HG02885 (cell line): Measurements from ENCODE around the gene INPP4A.

Experiments used
- ATAC-seq: cut with Tn5 transposase; IDR thresholded peaks from one replicate; pipeline ENCODE4 v1.9.1; 2021; ENCODE audit warnings: mild to moderate bottlenecking; ENCODE audit not compliant: unreplicated experiment, poor library complexity

The INPP4A gene

DNA sequence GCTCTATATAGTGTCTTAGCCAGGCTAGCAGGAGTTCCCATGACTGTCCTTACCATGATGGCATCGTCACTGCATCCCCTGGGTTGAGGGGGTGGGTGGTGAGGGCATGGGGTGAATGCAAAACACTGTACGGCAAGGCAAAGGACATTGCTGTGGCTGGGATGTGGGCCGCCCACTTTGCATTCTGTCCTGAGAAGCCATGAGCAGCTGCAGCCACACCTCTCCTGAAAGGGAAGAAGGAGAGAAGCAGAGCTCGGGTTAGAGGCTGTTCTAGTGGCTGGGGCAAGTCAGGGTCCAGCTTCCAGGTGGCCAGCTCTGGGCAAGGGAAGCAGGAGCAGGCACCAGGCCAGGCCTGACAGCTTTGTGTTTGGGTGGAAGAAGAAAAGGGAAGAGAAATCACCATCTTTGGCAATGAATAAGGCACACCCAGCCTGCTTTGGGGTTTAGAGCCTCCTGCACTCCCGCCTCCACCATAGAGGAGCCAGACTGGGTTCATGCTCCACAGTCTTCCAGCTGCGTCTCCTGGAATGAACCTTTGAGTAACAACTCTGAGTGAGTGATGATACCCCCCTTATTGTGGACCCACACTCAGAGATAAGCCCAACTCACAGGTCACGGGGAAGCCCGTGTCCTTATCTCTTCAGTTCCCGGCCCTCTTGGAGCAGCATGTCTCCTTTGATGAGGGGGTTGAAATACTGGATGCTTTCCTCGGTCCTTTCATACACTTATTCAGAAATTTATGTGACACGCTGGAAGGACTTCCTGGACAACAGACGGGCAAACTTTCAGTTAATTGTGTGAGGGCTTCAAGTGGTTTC, 63.4 kb downstream of the INPP4A start:
- ATAC-seq: peak; percentile 59

DNA sequence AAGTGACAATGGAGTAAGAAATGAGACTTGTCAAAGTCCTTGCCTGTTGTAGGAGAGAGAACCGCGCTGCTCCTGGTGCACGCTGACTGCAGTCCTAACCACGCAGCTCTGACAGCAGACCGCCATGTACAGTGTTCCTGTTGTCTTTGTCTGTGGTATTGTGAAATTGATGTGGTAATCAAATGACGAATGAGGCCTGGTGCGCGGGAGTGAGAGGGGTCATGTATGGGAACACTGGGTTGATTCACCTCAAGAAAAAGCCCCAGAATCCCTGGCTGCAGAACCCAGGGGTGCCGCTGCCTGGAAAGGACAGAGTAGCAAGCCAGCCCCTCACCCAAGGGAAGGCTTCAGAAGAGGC, 64.0 kb downstream of the INPP4A start:
- ATAC-seq: no peak

DNA sequence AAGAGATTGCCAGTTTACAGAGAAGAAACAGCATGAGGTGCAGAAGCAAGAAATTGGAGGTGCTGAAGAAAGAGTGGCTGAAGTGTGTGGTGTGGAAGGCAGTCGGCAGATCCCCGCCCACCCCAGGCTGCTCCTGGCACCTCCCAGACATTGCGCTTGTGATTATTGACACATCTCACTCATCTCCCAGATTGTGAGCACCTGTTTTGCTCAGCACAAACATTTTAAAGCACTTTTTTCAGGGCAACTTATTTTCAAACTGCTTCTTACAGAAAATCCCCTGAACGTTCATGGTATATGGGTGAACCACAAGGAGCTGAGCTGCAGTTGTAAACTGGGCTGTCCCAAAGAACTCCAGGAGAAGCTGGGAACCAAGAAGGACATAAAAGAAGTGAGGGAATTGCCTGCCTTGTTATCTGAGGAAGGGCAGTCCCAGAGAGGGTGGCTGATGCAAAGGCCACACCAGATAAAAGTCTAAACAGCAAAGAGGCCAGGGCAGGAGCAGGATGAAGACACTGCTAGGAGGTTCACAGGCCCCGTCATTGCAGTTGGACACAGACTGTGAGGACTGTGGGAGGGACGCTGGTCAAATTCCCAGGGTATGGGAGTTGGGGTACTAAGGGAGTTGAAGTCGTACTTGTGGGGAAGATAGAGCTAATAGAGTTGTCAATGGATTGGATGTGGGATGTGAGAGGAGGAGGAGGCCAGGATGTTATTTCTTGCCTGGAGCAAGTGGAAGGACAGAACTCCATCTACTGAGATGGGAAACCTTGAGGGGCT, 65.1 kb downstream of the INPP4A start:
- ATAC-seq: no peak

DNA sequence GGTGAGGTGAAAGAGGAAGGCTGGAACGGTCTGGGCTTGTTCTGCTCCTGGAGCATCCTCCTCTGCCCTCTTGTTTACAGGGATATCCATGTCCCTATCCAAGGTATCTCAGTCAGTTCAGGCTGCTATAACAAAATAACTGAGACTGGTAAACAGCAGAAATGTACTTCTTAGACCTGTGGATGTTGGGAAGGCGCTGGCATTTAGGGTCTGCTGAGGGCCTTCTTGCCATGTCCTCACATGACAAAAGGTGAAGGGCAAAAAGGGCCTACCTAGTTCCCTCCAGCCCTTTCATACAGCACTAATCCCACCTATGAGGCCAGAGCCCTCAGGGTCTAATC, 65.6 kb downstream of the INPP4A start:
- no peak for ATAC-seq

GRCh38 chr2:98511981-98512380, 67.3 kb downstream of the INPP4A start:
- no peak for ATAC-seq

DNA sequence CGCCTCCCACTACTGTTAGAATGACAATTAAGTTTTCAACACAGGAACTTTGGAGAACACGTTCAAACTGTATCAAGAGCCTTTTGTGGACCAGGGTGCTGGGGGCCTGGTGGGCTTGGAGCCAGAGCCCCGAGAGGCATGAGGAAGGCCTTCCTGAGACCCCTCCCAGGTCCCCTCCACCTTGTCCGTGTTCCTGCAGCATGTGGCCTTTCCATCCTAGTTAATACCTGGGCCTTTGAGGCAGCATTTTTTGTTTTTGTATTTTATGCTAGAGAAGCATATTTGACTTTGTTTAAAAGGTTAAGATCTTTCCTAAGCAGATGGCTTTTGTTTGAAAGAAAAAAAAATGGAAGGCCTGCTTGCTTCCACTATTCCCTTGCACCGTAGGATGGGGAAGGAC, 68.0 kb downstream of the INPP4A start:
- ATAC-seq: no peak

GRCh38 chr2:98514096-98514639, 69.5 kb downstream of the INPP4A start:
- no peak for ATAC-seq

- no peak for ATAC-seq
Observed at GRCh38 chr2:98514879-98515249, 70.2 kb downstream of the INPP4A start.

- no peak for ATAC-seq
Observed at GRCh38 chr2:98515250-98515991, 70.8 kb downstream of the INPP4A start.

DNA sequence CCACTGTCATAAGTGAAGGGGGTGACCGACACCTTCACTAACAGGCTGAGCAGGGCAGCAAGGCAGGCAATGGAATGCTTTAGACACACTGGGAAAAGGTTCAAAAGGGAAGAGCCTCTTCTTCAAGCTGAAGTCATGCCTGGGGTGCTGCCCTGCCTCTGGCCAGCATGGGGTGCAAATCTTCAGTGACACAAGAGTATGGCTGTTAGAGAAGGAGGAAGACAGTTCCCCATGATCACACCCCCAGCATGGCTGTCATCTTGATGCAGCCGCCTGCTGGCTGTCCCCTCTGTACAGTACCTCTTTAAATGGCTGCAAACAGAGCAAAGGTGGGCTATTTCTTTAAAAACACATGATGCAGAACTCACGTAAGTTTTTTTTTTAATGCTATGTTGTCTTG, 71.9 kb downstream of the INPP4A start:
- ATAC-seq: no peak

GRCh38 chr2:98517636-98518035, 73.0 kb downstream of the INPP4A start:
- ATAC-seq: no peak

GRCh38 chr2:98518101-98518500, 73.4 kb downstream of the INPP4A start:
- ATAC-seq: no peak

- no peak for ATAC-seq
Observed at GRCh38 chr2:98519156-98519555, 74.5 kb downstream of the INPP4A start.

DNA sequence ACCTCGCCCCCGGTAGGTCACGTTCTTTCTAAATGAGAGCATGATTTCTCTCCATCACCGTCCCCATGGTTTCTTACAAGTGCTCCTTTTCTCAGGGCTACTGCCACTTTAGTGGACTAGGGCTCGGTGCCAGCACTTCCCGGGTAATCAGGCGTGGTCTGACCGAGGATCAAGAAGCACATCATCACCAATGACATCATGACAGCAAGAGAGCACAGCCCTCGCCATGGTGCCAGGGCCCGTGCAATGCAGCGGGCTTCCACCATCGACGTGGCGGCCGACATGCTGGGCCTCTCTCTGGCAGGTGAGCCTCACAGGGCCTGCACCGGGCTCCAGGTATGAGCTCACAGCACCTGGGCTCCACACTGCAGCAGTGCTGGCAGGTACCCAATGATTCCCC, 75.2 kb downstream of the INPP4A start:
- ATAC-seq: no peak

GRCh38 chr2:98520806-98521205, 76.1 kb downstream of the INPP4A start:
- no peak for ATAC-seq

DNA sequence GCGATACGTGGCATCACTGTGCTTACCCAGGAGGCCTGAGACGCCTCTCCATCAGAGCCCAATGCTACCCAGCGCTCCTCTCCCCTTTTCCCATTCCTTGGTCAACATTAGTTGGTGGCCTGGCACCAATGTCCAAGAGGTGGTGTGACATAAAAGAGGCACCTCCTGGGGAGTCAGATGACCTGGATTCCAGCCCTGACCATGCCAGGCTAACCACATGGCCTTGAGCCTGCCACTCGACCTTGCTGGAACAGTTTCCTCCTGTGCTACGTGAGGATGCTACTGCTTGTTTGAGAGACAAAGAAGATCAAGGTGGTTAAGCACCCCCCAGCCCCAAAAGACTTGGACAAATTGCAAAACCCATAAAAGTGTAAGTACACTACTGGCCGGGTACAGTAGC, 76.6 kb downstream of the INPP4A start:
- no peak for ATAC-seq

GRCh38 chr2:98522854-98523253, 78.2 kb downstream of the INPP4A start:
- no peak for ATAC-seq

GRCh38 chr2:98524168-98524567, 79.5 kb downstream of the INPP4A start:
- no peak for ATAC-seq

DNA sequence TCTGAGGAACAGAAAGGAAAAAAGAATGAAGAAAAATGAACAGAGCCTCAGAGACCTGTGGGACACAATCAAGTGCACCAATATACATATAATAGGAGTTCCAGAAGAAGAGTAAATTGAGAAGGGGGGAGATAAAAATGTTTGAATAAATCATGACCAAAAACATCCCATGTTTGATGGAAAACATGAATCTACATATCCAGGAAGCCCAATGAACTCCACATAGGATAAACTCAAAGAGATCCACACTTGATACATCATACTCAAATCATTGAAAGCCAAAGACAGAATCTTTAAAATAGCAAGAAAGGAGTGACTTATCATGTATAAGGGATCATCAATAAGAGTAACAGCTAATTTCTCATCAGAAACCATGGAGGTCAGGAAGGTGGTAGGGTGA, 83.7 kb downstream of the INPP4A start:
- no peak for ATAC-seq

GRCh38 chr2:98530114-98530513, 85.5 kb downstream of the INPP4A start:
- no peak for ATAC-seq

DNA sequence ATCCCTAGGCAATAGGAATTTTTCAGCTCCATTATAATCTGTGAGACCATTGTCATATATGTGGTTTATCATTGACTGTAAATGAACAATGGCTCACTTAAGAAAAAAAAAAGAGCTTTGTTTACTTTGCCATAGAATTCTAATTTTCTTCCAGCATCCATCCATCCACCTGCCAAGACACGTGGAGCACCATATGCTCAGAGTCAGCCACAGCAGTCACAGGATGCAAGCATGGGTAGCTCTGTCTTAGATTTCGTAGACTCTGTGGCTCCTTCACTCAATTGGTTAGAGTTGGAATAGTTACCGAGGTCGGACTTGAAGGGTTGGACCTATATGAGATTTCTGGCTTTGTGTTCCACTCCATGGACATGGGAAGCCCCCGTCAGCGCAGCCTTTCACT, 88.1 kb downstream of the INPP4A start:
- no peak for ATAC-seq
